Erythroblast (primary cell): ENCODE data around the gene RHOT2.

Experiments
- DNase-seq, 2 experiments: peaks; one replicate each; lab custom pipeline; 2025; lab: John Stamatoyannopoulos, UW
- GATA1 ChIP-seq: IDR thresholded peaks from 2 replicates; pipeline ENCODE4 v1.6.1; 2011; ENCODE audit warnings: low read depth, mild to moderate bottlenecking, control low read depth, low read length, moderate library complexity
- POLR2A ChIP-seq: IDR thresholded peaks from 2 replicates; pipeline ENCODE4 v1.6.1; 2011; ENCODE audit warnings: mild to moderate bottlenecking, low read length

The RHOT2 gene

DNA sequence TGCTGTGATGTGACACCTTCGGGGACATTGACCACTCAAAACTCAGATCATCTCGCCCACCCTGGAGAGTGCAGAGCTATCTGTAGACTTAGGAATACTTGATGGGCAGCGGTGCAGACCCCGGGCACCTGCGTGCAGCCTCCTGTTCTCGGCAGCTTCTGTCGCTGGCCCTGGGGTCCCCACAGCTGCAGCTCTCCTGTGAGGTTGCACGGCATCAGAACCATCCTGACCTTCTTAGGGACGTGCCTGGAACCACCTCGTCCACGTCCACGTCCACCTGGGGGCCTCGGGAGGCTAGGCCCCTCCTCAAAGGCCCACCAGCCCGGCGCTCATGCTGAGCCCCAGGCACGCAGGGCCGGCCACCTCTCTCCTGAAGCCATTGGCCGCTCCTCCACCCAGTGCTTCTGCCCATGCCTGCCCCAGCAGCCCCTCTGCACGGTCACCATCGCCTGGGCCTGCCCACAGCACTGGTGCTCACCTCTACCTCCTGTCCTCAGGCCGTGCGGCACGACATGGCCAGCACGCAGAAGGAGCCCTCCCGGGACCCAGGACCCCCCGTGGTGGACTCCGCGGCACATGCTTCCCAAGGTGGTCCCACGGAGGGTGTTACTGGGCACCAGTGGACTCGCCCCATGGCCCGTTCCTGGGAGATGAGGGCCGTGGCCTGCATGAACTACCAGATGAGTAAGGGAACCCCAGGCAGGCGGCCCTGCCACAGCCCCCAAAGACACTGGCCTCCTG lies 39.4 kb upstream of the RHOT2 start:
- no peak for DNase-seq
- TF ChIP-seq POLR2A, result no peak
- no peak for TF ChIP-seq GATA1

DNA sequence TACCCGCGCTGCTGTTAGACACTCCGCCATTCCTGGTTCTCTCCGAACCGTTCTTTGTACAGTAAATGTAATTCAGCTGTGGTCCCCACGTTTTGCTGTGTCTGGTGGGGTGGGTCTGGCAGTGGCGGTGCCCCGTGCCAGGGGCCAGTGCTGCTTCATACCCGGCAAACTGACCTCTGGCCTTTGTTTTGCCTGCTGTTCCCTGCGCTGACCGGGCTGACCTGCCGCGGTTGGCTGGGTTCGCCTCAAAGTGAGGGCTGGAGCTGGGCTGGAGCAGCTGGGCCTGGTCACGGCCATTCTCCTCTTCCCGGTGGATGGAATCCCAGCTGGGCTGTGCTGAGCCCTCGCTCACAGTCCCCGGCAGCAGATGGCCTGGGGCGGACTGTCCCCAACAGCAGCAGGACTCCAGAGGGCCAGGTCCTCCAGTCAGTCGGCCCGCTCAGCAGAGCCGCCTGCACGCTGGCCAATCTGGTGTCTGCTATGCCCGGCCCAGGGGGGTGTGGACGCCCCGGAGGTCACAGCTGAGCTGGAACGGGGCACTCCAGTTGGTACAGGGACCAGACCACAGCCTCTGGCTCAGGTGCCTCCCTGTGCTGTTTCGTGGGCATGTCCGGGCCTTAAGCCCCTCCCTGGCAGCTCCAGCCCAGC lies 38.6 kb upstream of the RHOT2 start:
- DNase-seq, result no peak
- TF ChIP-seq GATA1, result no peak
- TF ChIP-seq POLR2A, result no peak

DNA sequence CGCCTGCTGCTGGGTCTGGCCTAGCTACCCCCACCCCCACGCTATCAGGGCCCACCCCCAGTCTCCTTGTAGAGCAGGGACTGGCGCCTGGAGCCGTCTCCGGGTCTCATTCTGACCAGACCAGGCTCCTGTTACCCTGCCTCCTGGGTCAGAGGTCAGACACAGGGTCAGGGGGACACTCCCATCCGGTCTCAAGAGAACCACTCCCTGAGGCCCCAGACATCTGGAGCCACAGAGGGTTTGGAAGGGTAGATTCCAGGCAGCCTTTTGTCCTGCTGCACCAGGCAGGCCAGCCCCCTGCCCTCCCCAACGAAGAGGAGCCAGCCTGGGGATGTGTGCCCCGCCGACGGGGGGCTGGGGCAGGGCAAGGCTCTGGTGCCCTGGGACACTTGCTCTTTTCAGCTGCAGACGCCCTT lies 38.1 kb upstream of the RHOT2 start:
- DNase-seq, result no peak

GRCh38 chr16:630249-630814 lies 37.6 kb upstream of the RHOT2 start:
- no peak for DNase-seq
- TF ChIP-seq GATA1 (no peak), POLR2A (no peak)

More for the DNA sequence above, 38.1 kb upstream of the RHOT2 start:
- no peak for TF ChIP-seq POLR2A
- no peak for TF ChIP-seq GATA1

DNA sequence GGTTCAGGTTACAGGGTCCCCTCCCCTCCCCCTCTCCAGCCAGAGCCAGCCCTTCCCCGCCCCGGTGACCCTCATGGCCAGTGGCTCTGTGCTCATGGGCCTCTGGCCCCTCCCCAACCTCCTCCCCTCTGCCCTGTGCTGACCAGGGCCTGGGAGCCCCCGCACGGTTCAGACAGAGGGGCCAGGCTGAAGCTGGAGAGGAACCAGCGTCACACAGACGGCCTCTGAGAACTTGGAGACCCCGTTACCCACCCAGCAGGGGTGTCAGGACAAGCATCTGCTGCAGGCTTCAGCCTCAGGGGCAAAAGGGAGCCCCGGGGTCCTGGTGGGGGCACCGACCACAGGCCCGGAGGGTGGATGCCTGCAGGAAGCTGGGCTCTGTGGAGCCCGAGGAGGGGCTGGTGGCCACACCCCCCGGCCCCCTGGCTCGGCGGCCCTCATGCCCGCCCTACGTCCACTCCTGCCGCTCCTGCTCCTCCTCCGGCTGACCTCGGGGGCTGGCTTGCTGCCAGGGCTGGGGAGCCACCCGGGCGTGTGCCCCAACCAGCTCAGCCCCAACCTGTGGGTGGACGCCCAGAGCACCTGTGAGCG lies 37.0 kb upstream of the RHOT2 start, which contains the start of gene WFIKKN1:
WFIKKN1 (plus strand) TSS at position 171 of the 591 bp plus-strand sequence; CDS start at position 440, 269 bp downstream.
- peak; percentile 40 to 42 for DNase-seq
- TF ChIP-seq POLR2A, result no peak
- TF ChIP-seq GATA1, result no peak

- TF ChIP-seq GATA1 (no peak), POLR2A (no peak)
- DNase-seq, result no peak
These were observed 36.0 kb upstream of the RHOT2 start for GRCh38 chr16:631808-632358.

GRCh38 chr16:632486-633335 lies 35.2 kb upstream of the RHOT2 start:
- TF ChIP-seq POLR2A (no peak), GATA1 (no peak)
- no peak for DNase-seq

DNA sequence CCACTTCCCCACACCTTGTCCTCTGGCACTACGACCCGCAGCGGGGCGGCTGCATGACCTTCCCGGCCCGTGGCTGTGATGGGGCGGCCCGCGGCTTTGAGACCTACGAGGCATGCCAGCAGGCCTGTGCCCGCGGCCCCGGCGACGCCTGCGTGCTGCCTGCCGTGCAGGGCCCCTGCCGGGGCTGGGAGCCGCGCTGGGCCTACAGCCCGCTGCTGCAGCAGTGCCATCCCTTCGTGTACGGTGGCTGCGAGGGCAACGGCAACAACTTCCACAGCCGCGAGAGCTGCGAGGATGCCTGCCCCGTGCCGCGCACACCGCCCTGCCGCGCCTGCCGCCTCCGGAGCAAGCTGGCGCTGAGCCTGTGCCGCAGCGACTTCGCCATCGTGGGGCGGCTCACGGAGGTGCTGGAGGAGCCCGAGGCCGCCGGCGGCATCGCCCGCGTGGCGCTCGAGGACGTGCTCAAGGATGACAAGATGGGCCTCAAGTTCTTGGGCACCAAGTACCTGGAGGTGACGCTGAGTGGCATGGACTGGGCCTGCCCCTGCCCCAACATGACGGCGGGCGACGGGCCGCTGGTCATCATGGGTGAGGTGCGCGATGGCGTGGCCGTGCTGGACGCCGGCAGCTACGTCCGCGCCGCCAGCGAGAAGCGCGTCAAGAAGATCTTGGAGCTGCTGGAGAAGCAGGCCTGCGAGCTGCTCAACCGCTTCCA lies 34.4 kb upstream of the RHOT2 start:
- TF ChIP-seq POLR2A (no peak), GATA1 (no peak)
- DNase-seq, result no peak

DNA sequence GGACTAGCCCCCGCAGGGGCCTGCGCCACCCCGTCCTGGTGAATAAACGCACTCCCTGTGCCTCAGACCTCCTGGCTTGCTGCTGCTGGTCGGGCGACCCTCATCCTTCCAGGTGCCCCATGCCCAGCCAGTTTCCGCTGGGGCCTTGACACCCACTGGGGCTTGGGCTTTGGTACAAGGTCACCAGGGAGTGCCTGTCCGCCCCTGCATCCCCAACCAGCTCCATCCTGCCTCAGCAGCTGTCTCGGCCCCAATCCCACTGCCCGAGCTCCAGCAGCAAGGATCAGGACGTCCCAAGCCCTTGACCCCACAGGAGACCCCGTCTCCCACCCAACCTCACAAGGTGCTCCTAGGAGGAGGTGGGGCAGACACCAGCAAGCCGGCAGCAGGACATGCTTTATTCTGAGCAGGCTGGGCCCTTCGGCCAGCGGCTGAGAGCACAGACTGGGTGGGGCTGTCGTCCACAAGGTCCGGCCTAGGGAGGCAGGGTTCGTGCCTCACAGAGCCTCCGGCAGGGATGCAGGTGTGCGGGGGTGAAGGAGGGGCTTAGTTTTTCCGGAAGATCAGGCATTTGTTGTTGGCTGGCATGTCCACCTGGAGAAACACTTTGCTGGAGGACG lies 33.8 kb upstream of the RHOT2 start:
- no peak for DNase-seq
- TF ChIP-seq GATA1 (no peak), POLR2A (no peak)

GRCh38 chr16:634996-635395 lies 32.9 kb upstream of the RHOT2 start:
- no peak for TF ChIP-seq GATA1
- TF ChIP-seq POLR2A, result no peak
- no peak for DNase-seq

- TF ChIP-seq POLR2A (no peak), GATA1 (no peak)
- DNase-seq, result peak in 1 of 2 experiments; percentile 30
These were observed 32.2 kb upstream of the RHOT2 start for GRCh38 chr16:635573-636205.
